GM21825 (cell line): ENCODE data around the gene MACROD1.

ENCODE experiments used
- ATAC-seq: cut with Tn5 transposase; IDR thresholded peaks from one replicate; pipeline ENCODE4 v1.9.1; 2021; ENCODE audit warnings: mild to moderate bottlenecking, moderate library complexity; ENCODE audit not compliant: unreplicated experiment

The MACROD1 gene

GRCh38 chr11:64152841-64153691, 12.8 kb downstream of the MACROD1 start:
- ATAC-seq: peak; percentile 63

- ATAC-seq: no peak
These were observed 14.6 kb downstream of the MACROD1 start for GRCh38 chr11:64151337-64151736.

GRCh38 chr11:64150481-64151239, 15.3 kb downstream of the MACROD1 start:
- ATAC-seq: no peak

GRCh38 chr11:64150051-64150450, 15.9 kb downstream of the MACROD1 start:
- ATAC-seq: no peak

- no peak for ATAC-seq
These were observed 16.8 kb downstream of the MACROD1 start for GRCh38 chr11:64148917-64149617.

- no peak for ATAC-seq
These were observed 17.5 kb downstream of the MACROD1 start for GRCh38 chr11:64148226-64148916.

GRCh38 chr11:64146036-64146955, 19.6 kb downstream of the MACROD1 start:
- no peak for ATAC-seq

GRCh38 chr11:64144587-64145472, 21.1 kb downstream of the MACROD1 start:
- no peak for ATAC-seq

GRCh38 chr11:64141081-64141783, 24.7 kb downstream of the MACROD1 start:
- no peak for ATAC-seq

- no peak for ATAC-seq
These were observed 25.8 kb downstream of the MACROD1 start for GRCh38 chr11:64140082-64140481.

GRCh38 chr11:64139049-64139448, 26.9 kb downstream of the MACROD1 start:
- no peak for ATAC-seq

GRCh38 chr11:64138398-64138797, 27.5 kb downstream of the MACROD1 start:
- no peak for ATAC-seq

GRCh38 chr11:64136765-64137441, 29.0 kb downstream of the MACROD1 start:
- no peak for ATAC-seq

- no peak for ATAC-seq
These were observed 30.2 kb downstream of the MACROD1 start for GRCh38 chr11:64135711-64136110.

GRCh38 chr11:64134963-64135362, 30.9 kb downstream of the MACROD1 start:
- no peak for ATAC-seq

GRCh38 chr11:64132982-64133705, 32.8 kb downstream of the MACROD1 start:
- no peak for ATAC-seq

- ATAC-seq: no peak
These were observed 33.6 kb downstream of the MACROD1 start for GRCh38 chr11:64132191-64132771.
